Stimulated activated naive CD8-positive, alpha-beta T cell treated with anti-CD3 and anti-CD28 coated beads, Interleukin-15, amount 100 ng/mL, for 72 hours (primary cell): Measurements from ENCODE around the gene AGL.
"Not testable (repeated sequence)": the region's sequence is repeated elsewhere in the genome, so short reads cannot be mapped to it uniquely, and the experiment has no call there.

Experiments
- ATAC-seq: fragments of 150-1000 bp; cut with Tn5 transposase; 2 replicates; pipeline ENCODE4 v1.10.0; 2021; ENCODE audit warnings: mild to moderate bottlenecking, moderate library complexity
- DNase-seq, 2 donors: peaks; one replicate each; pipeline ENCODE4 v3.0.0; 2021 to 2022
- H3K27ac Mint-ChIP-seq, 2 donors: one replicate each; pipeline ENCODE4 v1.8.0; 2022; ENCODE audit warnings: mild to moderate bottlenecking in 2 of 2, mixed read lengths in 2 of 2, moderate library complexity in 2 of 2
- H3K27me3 Mint-ChIP-seq: one replicate; pipeline ENCODE4 v1.8.0; 2022; ENCODE audit warnings: mixed read lengths
- H3K4me1 Mint-ChIP-seq: one replicate; pipeline ENCODE4 v1.8.0; 2022; ENCODE audit warnings: mild to moderate bottlenecking, mixed read lengths
- H3K4me3 Mint-ChIP-seq, 2 donors: one replicate each; pipeline ENCODE4 v1.8.0; 2022; ENCODE audit warnings: mild to moderate bottlenecking in 2 of 2, mixed read lengths in 2 of 2, moderate library complexity in 1 of 2
- H3K9me3 Mint-ChIP-seq, 2 donors: one replicate each; pipeline ENCODE4 v1.8.0; 2022; ENCODE audit warnings: mixed read lengths in 2 of 2

The AGL gene

DNA sequence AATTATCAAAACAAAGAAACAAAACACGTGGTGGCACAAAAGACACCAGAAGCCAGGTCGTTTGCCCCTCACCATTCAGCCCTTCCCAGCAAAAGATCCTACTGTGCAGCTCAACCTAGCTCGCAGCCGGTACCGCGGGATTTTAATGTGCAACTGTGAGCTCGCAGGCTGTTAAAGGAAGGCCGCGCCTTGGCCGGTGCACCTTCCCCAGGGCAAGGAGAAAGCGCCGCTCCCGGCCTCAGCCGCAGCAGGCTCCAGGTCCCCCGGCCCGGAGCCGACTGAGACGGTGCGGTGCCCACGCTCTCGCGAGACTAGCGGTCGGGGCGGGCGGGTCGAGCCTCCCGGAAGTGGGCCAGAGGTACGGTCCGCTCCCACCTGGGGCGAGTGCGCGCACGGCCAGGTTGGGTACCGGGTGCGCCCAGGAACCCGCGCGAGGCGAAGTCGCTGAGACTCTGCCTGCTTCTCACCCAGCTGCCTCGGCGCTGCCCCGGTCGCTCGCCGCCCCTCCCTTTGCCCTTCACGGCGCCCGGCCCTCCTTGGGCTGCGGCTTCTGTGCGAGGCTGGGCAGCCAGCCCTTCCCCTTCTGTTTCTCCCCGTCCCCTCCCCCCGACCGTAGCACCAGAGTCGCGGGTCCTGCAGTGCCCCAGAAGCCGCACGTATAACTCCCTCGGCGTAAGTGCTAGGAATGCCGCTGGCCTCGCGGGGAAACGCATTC, at the start of gene AGL:
TSS of gene AGL (plus strand) at position 618 of the 715 bp plus-strand sequence. CDS start 682 bp downstream, outside the sequence.
- peak within 1 kb of the TSS; percentile 95 to 97 for H3K27ac Mint-ChIP-seq
- H3K4me3 Mint-ChIP-seq, result peak within 1 kb of the TSS; percentile 93 to 97
- H3K9me3 Mint-ChIP-seq, result no peaks in the 10 kb centered on the region
- H3K27me3 Mint-ChIP-seq, result no peaks in the 10 kb centered on the region
- ATAC-seq, result peak; percentile 99
- DNase-seq, result peak; percentile 89 to 90
- H3K4me1 Mint-ChIP-seq, result peaks cover 35% of the 10 kb centered on the region

- H3K4me3 Mint-ChIP-seq, result no peak overlapping the region
- H3K4me1 Mint-ChIP-seq, result no peaks in the 10 kb centered on the region
- no peak for DNase-seq
- H3K27ac Mint-ChIP-seq, result no peak overlapping the region
- peaks cover 0 to 4% of the 10 kb centered on the region in 2 donors for H3K9me3 Mint-ChIP-seq
- ATAC-seq, result no peak
- peaks cover 27% of the 10 kb centered on the region for H3K27me3 Mint-ChIP-seq
Observed at GRCh38 chr1:99801584-99801983, 48.6 kb upstream of the AGL start.

- Mint-ChIP-seq H3K27me3 (peaks cover 8% of the 10 kb centered on the region), H3K27ac (no peak overlapping the region), H3K9me3 (no peaks in the 10 kb centered on the region), H3K4me3 (no peak overlapping the region), H3K4me1 (peaks cover 17% of the 10 kb centered on the region)
- DNase-seq (no peak), ATAC-seq (no peak)
Observed at GRCh38 chr1:99806882-99807281, 43.3 kb upstream of the AGL start.

DNA sequence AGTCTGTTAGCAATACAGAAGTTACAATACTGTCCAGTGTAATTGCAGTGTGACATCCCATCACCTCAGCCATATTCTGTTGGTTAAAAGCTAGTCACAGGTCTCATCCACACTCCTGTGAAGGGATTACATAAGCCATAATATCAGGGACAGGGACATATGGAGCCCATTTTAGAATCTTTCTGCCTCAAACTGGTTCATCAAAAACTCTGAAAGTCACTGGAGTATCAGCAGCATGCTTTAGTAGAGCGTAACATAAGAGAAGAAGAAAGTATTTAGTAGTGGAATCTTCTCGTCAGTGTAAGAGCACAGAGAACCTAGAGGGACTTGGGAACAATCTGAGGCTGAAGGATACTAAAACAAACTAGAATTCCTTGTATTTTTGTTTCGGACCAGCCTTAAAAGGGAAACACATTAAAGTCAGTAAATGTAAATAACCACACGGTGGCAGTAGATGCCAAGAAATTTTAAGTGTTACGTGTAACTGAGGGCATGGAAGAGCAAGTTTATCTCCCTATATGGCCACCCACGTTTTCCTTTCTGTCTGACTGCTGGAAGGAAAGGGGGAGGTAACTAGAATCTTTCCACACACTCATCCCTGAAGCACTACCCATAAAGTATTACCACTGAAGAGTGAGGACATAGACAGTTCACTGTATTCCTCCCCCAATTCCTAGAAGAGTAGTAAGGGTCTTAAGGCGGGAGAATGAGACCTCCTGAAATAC, 41.6 kb upstream of the AGL start:
- Mint-ChIP-seq H3K9me3 (no peaks in the 10 kb centered on the region), H3K4me1 (peaks cover 17% of the 10 kb centered on the region), H3K4me3 (peak overlapping the region; percentile 17 to 57), H3K27me3 (peaks cover 18% of the 10 kb centered on the region), H3K27ac (no peak overlapping the region)
- ATAC-seq (peak; percentile 87), DNase-seq (peak; percentile 29 to 33)

- DNase-seq (no peak), ATAC-seq (no peak)
- peaks cover 28% of the 10 kb centered on the region for H3K27me3 Mint-ChIP-seq
- H3K27ac Mint-ChIP-seq, result no peak overlapping the region
- H3K9me3 Mint-ChIP-seq, result no peaks in the 10 kb centered on the region
- peaks cover 17% of the 10 kb centered on the region for H3K4me1 Mint-ChIP-seq
- H3K4me3 Mint-ChIP-seq, result no peak overlapping the region
Observed at GRCh38 chr1:99811075-99811474, 39.1 kb upstream of the AGL start.

- H3K4me1 Mint-ChIP-seq, result peaks cover 17% of the 10 kb centered on the region
- H3K4me3 Mint-ChIP-seq, result no peak overlapping the region
- ATAC-seq, result no peak
- H3K27ac Mint-ChIP-seq, result no peak overlapping the region
- DNase-seq, result no peak
- H3K9me3 Mint-ChIP-seq, result no peaks in the 10 kb centered on the region
- H3K27me3 Mint-ChIP-seq, result peaks cover 28% of the 10 kb centered on the region
Observed at GRCh38 chr1:99811747-99812146, 38.4 kb upstream of the AGL start.

- no peak overlapping the region for H3K4me3 Mint-ChIP-seq
- ATAC-seq, result no peak
- no peaks in the 10 kb centered on the region for H3K9me3 Mint-ChIP-seq
- H3K27me3 Mint-ChIP-seq, result peaks cover 20% of the 10 kb centered on the region
- no peak overlapping the region for H3K27ac Mint-ChIP-seq
- no peak for DNase-seq
- H3K4me1 Mint-ChIP-seq, result peaks cover 12% of the 10 kb centered on the region
Observed at GRCh38 chr1:99814373-99814900, 35.7 kb upstream of the AGL start.

- no peak for DNase-seq
- peaks cover 20% of the 10 kb centered on the region for H3K27me3 Mint-ChIP-seq
- no peak for ATAC-seq
- no peak overlapping the region for H3K4me3 Mint-ChIP-seq
- H3K9me3 Mint-ChIP-seq, result no peaks in the 10 kb centered on the region
- peaks cover 8% of the 10 kb centered on the region for H3K4me1 Mint-ChIP-seq
- no peak overlapping the region for H3K27ac Mint-ChIP-seq
Observed at GRCh38 chr1:99816656-99817055, 33.5 kb upstream of the AGL start.

DNA sequence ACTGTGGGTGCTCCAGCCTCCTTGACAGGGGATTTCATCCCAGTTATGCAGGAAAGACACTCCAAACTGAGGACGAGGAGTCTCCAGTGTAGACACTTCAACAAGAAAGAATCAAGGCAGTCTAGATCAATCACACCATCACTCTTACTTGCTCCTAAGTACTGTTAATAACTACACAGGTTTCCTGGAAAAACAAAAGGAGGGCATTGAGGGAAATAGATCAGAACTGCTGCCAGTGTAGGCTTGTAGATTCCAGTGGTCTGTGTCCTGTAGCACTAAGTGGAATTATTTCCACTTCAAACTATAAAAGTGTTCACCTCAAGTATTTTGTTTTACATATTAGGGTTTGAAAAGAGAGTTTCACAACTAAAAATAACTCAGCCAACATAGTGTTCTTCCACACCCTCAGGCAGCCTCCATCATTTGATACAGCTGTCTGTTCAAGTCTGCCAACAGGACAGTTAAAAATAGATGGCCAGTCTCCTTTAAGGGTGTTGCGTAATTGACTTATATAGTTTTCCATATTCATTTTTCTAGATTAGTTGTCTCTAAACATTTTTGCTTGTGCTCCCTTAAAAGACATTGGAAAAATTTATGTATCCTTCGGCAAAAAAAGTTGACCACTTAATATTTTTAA, 32.0 kb upstream of the AGL start:
- Mint-ChIP-seq H3K27ac (no peak overlapping the region), H3K4me1 (peaks cover 8% of the 10 kb centered on the region), H3K9me3 (no peaks in the 10 kb centered on the region), H3K27me3 (peaks cover 12% of the 10 kb centered on the region), H3K4me3 (no peak overlapping the region)
- DNase-seq (no peak), ATAC-seq (no peak)

GRCh38 chr1:99820546-99820945, 29.6 kb upstream of the AGL start:
- peak in 1 of 2 donors; percentile 62 for DNase-seq
- Mint-ChIP-seq H3K9me3 (no peaks in the 10 kb centered on the region), H3K27ac (peak overlapping the region in 1 of 2 donors; percentile 69), H3K4me1 (peaks cover 8% of the 10 kb centered on the region), H3K4me3 (peak overlapping the region in 1 of 2 donors; percentile 42), H3K27me3 (no peaks in the 10 kb centered on the region)
- ATAC-seq, result peak; percentile 98

- DNase-seq (no peak), ATAC-seq (no peak)
- Mint-ChIP-seq H3K4me3 (no peak overlapping the region), H3K27me3 (no peaks in the 10 kb centered on the region), H3K27ac (no peak overlapping the region), H3K4me1 (peaks cover 8% of the 10 kb centered on the region), H3K9me3 (no peaks in the 10 kb centered on the region)
Observed at GRCh38 chr1:99825098-99825497, 25.1 kb upstream of the AGL start.

DNA sequence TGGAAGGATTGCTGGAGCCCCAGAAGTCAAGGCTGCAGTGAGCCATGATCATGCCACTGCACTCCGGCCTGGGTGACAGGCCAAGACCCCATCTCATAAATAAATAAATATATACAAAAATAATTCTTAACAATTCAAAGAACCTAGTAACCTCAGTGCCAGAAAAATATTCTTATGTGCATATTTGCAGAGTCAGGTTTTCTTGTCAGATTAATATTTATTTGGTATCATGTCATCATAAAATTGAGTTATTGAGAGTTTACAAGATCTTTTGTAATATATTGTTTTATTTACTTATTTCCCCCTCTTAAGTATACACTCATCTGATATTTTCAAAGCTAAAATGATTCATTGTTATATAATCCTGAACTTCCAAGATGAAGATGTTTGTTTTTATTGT, 24.5 kb upstream of the AGL start:
- Mint-ChIP-seq H3K27me3 (no peaks in the 10 kb centered on the region), H3K4me3 (no peak overlapping the region), H3K9me3 (no peaks in the 10 kb centered on the region), H3K27ac (no peak overlapping the region), H3K4me1 (peaks cover 3% of the 10 kb centered on the region)
- no peak for ATAC-seq
- no peak for DNase-seq

DNA sequence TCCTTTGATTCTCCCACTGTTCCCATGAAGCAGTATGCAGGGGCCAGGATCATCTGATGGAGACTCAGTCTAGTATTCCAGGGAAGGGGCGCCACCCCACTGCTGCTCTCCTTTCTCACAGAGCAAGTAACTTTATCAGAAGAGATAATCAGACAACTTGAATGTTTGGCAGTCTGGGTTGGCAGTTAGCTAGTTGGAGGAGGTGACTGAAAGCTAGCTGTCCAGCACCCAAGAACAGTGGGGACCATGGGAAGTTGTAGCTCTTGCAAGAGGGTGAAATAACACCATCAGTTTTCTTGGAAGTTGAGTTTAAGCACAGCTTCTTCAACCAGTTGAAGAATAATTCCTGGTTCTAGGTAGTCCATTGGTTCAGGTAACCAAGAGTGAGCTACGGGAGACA, 22.2 kb upstream of the AGL start:
- no peaks in the 10 kb centered on the region for H3K9me3 Mint-ChIP-seq
- H3K27ac Mint-ChIP-seq, result no peak overlapping the region
- H3K4me1 Mint-ChIP-seq, result no peaks in the 10 kb centered on the region
- no peaks in the 10 kb centered on the region for H3K27me3 Mint-ChIP-seq
- DNase-seq (no peak), ATAC-seq (no peak)
- H3K4me3 Mint-ChIP-seq, result no peak overlapping the region

DNA sequence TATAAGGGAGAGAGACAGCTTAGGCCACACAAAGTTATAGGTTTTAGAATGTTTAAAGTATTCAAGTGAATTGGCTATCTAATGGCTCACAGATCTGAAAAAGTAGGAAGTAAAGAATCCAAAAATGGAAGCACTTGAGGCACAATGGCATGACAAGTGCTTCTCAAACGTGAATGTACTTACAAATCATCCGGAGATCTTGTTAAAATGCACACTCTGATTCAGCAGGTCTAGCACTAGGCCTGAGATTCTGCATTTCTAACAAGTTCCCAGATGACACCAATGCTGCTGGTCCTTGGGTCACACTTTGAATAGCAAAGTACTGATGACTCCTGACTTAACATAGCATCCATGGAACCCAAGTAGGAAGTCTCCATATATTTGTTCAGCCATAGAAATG, 20.9 kb upstream of the AGL start:
- Mint-ChIP-seq H3K27ac (no peak overlapping the region), H3K4me1 (no peaks in the 10 kb centered on the region), H3K27me3 (no peaks in the 10 kb centered on the region), H3K4me3 (no peak overlapping the region), H3K9me3 (no peaks in the 10 kb centered on the region)
- no peak for ATAC-seq
- DNase-seq, result no peak

GRCh38 chr1:99833911-99834310, 16.2 kb upstream of the AGL start:
- DNase-seq, ATAC-seq, H3K27me3 Mint-ChIP-seq, H3K4me3 Mint-ChIP-seq, H3K9me3 Mint-ChIP-seq, H3K27ac Mint-ChIP-seq, H3K4me1 Mint-ChIP-seq: not testable (repeated sequence)
